Stimulated activated memory B cell treated with anti-CD40 and anti-IgM and Interleukin-4, amounts not matched to agents 10 μg/mL and 1 μg/mL and 100 μg/mL, for 72 hours (primary cell): Measurements from ENCODE around the gene CDK5RAP3.
"Not testable (repeated sequence)": the region's sequence is repeated elsewhere in the genome, so short reads cannot be mapped to it uniquely, and the experiment has no call there.

Experiments
- ATAC-seq: fragments of 150-1000 bp; cut with Tn5 transposase; 2 replicates; pipeline ENCODE4 v1.10.0; 2021
- H3K27ac Mint-ChIP-seq: one replicate; pipeline ENCODE4 v1.8.0; 2022; ENCODE audit warnings: mild to moderate bottlenecking, mixed read lengths
- H3K27me3 Mint-ChIP-seq: one replicate; pipeline ENCODE4 v1.8.0; 2022; ENCODE audit warnings: mixed read lengths
- H3K36me3 Mint-ChIP-seq: one replicate; pipeline ENCODE4 v1.8.0; 2022; ENCODE audit warnings: mixed read lengths
- H3K4me1 Mint-ChIP-seq: one replicate; pipeline ENCODE4 v1.8.0; 2022; ENCODE audit warnings: mixed read lengths
- H3K4me3 Mint-ChIP-seq: one replicate; pipeline ENCODE4 v1.8.0; 2022; ENCODE audit warnings: mild to moderate bottlenecking, moderate library complexity, mixed read lengths
- H3K9me3 Mint-ChIP-seq: one replicate; pipeline ENCODE4 v1.8.0; 2022; ENCODE audit warnings: mixed read lengths

The CDK5RAP3 gene

GRCh38 chr17:48012151-48012520 is 41.2 kb downstream of the CDK5RAP3 start:
- no peaks in the 10 kb centered on the region for H3K36me3 Mint-ChIP-seq
- peaks cover 24% of the 10 kb centered on the region for H3K27me3 Mint-ChIP-seq
- H3K4me1 Mint-ChIP-seq = peaks cover 11% of the 10 kb centered on the region

GRCh38 chr17:48012654-48013053 is 41.7 kb downstream of the CDK5RAP3 start:
- Mint-ChIP-seq H3K36me3 (no peaks in the 10 kb centered on the region), H3K27me3 (peaks cover 20% of the 10 kb centered on the region), H3K9me3 (no peaks in the 10 kb centered on the region), H3K4me1 (peaks cover 16% of the 10 kb centered on the region), H3K27ac (no peak overlapping the region), H3K4me3 (peak overlapping the region; percentile 81)
- ATAC-seq = no peak

More at GRCh38 chr17:48012151-48012520, 41.2 kb downstream of the CDK5RAP3 start:
- no peaks in the 10 kb centered on the region for H3K9me3 Mint-ChIP-seq
- peak; percentile 80 for ATAC-seq
- peak overlapping the region; percentile 81 for H3K4me3 Mint-ChIP-seq
- peak overlapping the region; percentile 1 for H3K27ac Mint-ChIP-seq

GRCh38 chr17:48013876-48014594 is 43.1 kb downstream of the CDK5RAP3 start:
- H3K27me3 Mint-ChIP-seq = peaks cover 20% of the 10 kb centered on the region
- H3K4me3 Mint-ChIP-seq = no peak overlapping the region
- peak overlapping the region; percentile 2 for H3K27ac Mint-ChIP-seq
- peaks cover 23% of the 10 kb centered on the region for H3K4me1 Mint-ChIP-seq
- no peak for ATAC-seq
- H3K36me3 Mint-ChIP-seq = no peaks in the 10 kb centered on the region
- no peaks in the 10 kb centered on the region for H3K9me3 Mint-ChIP-seq

GRCh38 chr17:48014595-48015111 is 43.7 kb downstream of the CDK5RAP3 start:
- ATAC-seq = no peak
- H3K4me1 Mint-ChIP-seq = peaks cover 23% of the 10 kb centered on the region
- H3K36me3 Mint-ChIP-seq = no peaks in the 10 kb centered on the region
- H3K27ac Mint-ChIP-seq = peak overlapping the region; percentile 2
- H3K4me3 Mint-ChIP-seq = no peak overlapping the region
- peaks cover 16% of the 10 kb centered on the region for H3K27me3 Mint-ChIP-seq
- H3K9me3 Mint-ChIP-seq = no peaks in the 10 kb centered on the region

GRCh38 chr17:48016112-48016511 is 45.2 kb downstream of the CDK5RAP3 start:
- H3K4me3 Mint-ChIP-seq = no peak overlapping the region

GRCh38 chr17:48017817-48018158 is 46.9 kb downstream of the CDK5RAP3 start:
- not testable (repeated sequence) for ATAC-seq, H3K9me3 Mint-ChIP-seq, H3K36me3 Mint-ChIP-seq
- peak overlapping the region; percentile 13 for H3K4me3 Mint-ChIP-seq
- H3K27ac Mint-ChIP-seq = peak overlapping the region; percentile 66
- H3K4me1 Mint-ChIP-seq = peaks cover 14% of the 10 kb centered on the region
- H3K27me3 Mint-ChIP-seq = peaks cover 13% of the 10 kb centered on the region

More at GRCh38 chr17:48016112-48016511, 45.2 kb downstream of the CDK5RAP3 start:
- no peak overlapping the region for H3K27ac Mint-ChIP-seq
- no peaks in the 10 kb centered on the region for H3K9me3 Mint-ChIP-seq
- H3K4me1 Mint-ChIP-seq = peaks cover 22% of the 10 kb centered on the region
- ATAC-seq = no peak
- H3K27me3 Mint-ChIP-seq = peaks cover 9% of the 10 kb centered on the region
- no peaks in the 10 kb centered on the region for H3K36me3 Mint-ChIP-seq

- H3K36me3 Mint-ChIP-seq = no peaks in the 10 kb centered on the region
- peaks cover 11% of the 10 kb centered on the region for H3K27me3 Mint-ChIP-seq
- H3K4me3 Mint-ChIP-seq = no peak overlapping the region
- peaks cover 53% of the 10 kb centered on the region for H3K4me1 Mint-ChIP-seq
- no peaks in the 10 kb centered on the region for H3K9me3 Mint-ChIP-seq
- no peak for ATAC-seq
- H3K27ac Mint-ChIP-seq = no peak overlapping the region
These were observed 51.0 kb downstream of the CDK5RAP3 start for GRCh38 chr17:48021934-48022333.

GRCh38 chr17:48022901-48023300 is 52.0 kb downstream of the CDK5RAP3 start:
- no peak for ATAC-seq
- Mint-ChIP-seq H3K27me3 (peaks cover 11% of the 10 kb centered on the region), H3K27ac (no peak overlapping the region), H3K36me3 (no peaks in the 10 kb centered on the region), H3K4me3 (no peak overlapping the region), H3K4me1 (peaks cover 50% of the 10 kb centered on the region), H3K9me3 (no peaks in the 10 kb centered on the region)

- peak overlapping the region; percentile 77 for H3K27ac Mint-ChIP-seq
These were observed 52.7 kb downstream of the CDK5RAP3 start for GRCh38 chr17:48023400-48024148.

GRCh38 chr17:48024149-48025039 is 53.5 kb downstream of the CDK5RAP3 start:
- Mint-ChIP-seq H3K27me3 (peaks cover 11% of the 10 kb centered on the region), H3K27ac (peak overlapping the region; percentile 77), H3K4me1 (peaks cover 45% of the 10 kb centered on the region), H3K9me3 (no peaks in the 10 kb centered on the region), H3K36me3 (no peaks in the 10 kb centered on the region), H3K4me3 (peak overlapping the region; percentile 85)
- peak; percentile 25 for ATAC-seq

More at GRCh38 chr17:48023400-48024148, 52.7 kb downstream of the CDK5RAP3 start:
- peak; percentile 3 for ATAC-seq
- no peaks in the 10 kb centered on the region for H3K9me3 Mint-ChIP-seq
- H3K27me3 Mint-ChIP-seq = peaks cover 11% of the 10 kb centered on the region
- no peaks in the 10 kb centered on the region for H3K36me3 Mint-ChIP-seq
- peak overlapping the region; percentile 82 for H3K4me3 Mint-ChIP-seq
- H3K4me1 Mint-ChIP-seq = peaks cover 45% of the 10 kb centered on the region

- peak; percentile 95 for ATAC-seq
- H3K4me1 Mint-ChIP-seq = peaks cover 45% of the 10 kb centered on the region
- peak overlapping the region; percentile 77 for H3K27ac Mint-ChIP-seq
- no peaks in the 10 kb centered on the region for H3K36me3 Mint-ChIP-seq
- H3K9me3 Mint-ChIP-seq = no peaks in the 10 kb centered on the region
- H3K27me3 Mint-ChIP-seq = peaks cover 11% of the 10 kb centered on the region
- H3K4me3 Mint-ChIP-seq = peak overlapping the region; percentile 85
These were observed 54.4 kb downstream of the CDK5RAP3 start for GRCh38 chr17:48025040-48025903.

- Mint-ChIP-seq H3K4me3 (peak overlapping the region; percentile 85), H3K36me3 (no peaks in the 10 kb centered on the region), H3K4me1 (peaks cover 45% of the 10 kb centered on the region), H3K27ac (no peak overlapping the region), H3K27me3 (peaks cover 11% of the 10 kb centered on the region), H3K9me3 (no peaks in the 10 kb centered on the region)
- no peak for ATAC-seq
These were observed 55.1 kb downstream of the CDK5RAP3 start for GRCh38 chr17:48025904-48026501.

GRCh38 chr17:48026502-48027321 is 55.8 kb downstream of the CDK5RAP3 start:
- peaks cover 45% of the 10 kb centered on the region for H3K4me1 Mint-ChIP-seq
- H3K27me3 Mint-ChIP-seq = peaks cover 11% of the 10 kb centered on the region
- no peaks in the 10 kb centered on the region for H3K36me3 Mint-ChIP-seq
- ATAC-seq = peak; percentile 54
- H3K27ac Mint-ChIP-seq = no peak overlapping the region
- H3K9me3 Mint-ChIP-seq = no peaks in the 10 kb centered on the region
- H3K4me3 Mint-ChIP-seq = no peak overlapping the region
